GM19025 (cell line): ENCODE measurements around the gene IFNA10.
"Not testable (repeated sequence)": the region's sequence is repeated elsewhere in the genome, so short reads cannot be mapped to it uniquely, and the experiment has no call there.

Experiments
- ATAC-seq: cut with Tn5 transposase; IDR thresholded peaks from one replicate; pipeline ENCODE4 v1.9.1; 2021; ENCODE audit warnings: mild to moderate bottlenecking, low read depth, moderate library complexity; ENCODE audit not compliant: unreplicated experiment

Gene IFNA10

GRCh38 chr9:21194867-21195776, 11.8 kb downstream of the IFNA10 start:
- peak; percentile 77 for ATAC-seq

- not testable (repeated sequence) for ATAC-seq
These were observed 19.5 kb downstream of the IFNA10 start, which contains the start of gene IFNA4 for GRCh38 chr9:21187487-21187886. TSS of gene IFNA4 (minus strand) at chr9:21187587. CDS start at chr9:21187531, 56 bp downstream.

- peak; percentile 90 for ATAC-seq
These were observed 23.9 kb downstream of the IFNA10 start for GRCh38 chr9:21182810-21183736.

GRCh38 chr9:21174671-21175070, 32.3 kb downstream of the IFNA10 start:
- ATAC-seq: no peak

GRCh38 chr9:21172156-21172555, 34.8 kb downstream of the IFNA10 start:
- no peak for ATAC-seq

- no peak for ATAC-seq
These were observed 35.6 kb downstream of the IFNA10 start for GRCh38 chr9:21171351-21171750.

- ATAC-seq: not testable (repeated sequence)
These were observed 40.4 kb downstream of the IFNA10 start, which contains the start of gene IFNA21 for GRCh38 chr9:21166560-21166959. TSS of gene IFNA21 (minus strand) at chr9:21166660. CDS start at chr9:21166612, 48 bp downstream.

GRCh38 chr9:21165516-21165915, 41.4 kb downstream of the IFNA10 start:
- no peak for ATAC-seq

GRCh38 chr9:21160178-21160577, 46.8 kb downstream of the IFNA10 start:
- peak; percentile 92 for ATAC-seq
